Astrocyte (in vitro differentiated cells and primary cell): ENCODE results near the gene DNAJB9.

Source experiments
- EZH2 ChIP-seq: IDR thresholded peaks from 2 replicates; pipeline ENCODE4 v1.6.1; 2012; ENCODE audit warnings: mild to moderate bottlenecking, low read length, inconsistent platforms; ENCODE audit not compliant: insufficient read depth
- TF ChIP-seq, protein P1 (sequence below): IDR thresholded peaks from 2 replicates; pipeline ENCODE4 v1.5.1; 2011; ENCODE audit warnings: low read depth, mild to moderate bottlenecking, inconsistent platforms, low read length, moderate library complexity; ENCODE audit not compliant: insufficient read depth

GRCh38 chr7:108580298-108580697 is 10.6 kb downstream of the DNAJB9 start:
- TF ChIP-seq, protein P1, sequence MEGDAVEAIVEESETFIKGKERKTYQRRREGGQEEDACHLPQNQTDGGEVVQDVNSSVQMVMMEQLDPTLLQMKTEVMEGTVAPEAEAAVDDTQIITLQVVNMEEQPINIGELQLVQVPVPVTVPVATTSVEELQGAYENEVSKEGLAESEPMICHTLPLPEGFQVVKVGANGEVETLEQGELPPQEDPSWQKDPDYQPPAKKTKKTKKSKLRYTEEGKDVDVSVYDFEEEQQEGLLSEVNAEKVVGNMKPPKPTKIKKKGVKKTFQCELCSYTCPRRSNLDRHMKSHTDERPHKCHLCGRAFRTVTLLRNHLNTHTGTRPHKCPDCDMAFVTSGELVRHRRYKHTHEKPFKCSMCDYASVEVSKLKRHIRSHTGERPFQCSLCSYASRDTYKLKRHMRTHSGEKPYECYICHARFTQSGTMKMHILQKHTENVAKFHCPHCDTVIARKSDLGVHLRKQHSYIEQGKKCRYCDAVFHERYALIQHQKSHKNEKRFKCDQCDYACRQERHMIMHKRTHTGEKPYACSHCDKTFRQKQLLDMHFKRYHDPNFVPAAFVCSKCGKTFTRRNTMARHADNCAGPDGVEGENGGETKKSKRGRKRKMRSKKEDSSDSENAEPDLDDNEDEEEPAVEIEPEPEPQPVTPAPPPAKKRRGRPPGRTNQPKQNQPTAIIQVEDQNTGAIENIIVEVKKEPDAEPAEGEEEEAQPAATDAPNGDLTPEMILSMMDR: no peak
- TF ChIP-seq EZH2: no peak
